HS-5 (cell line): ENCODE measurements around the gene EEF1E1.

Experiments
- DNase-seq: peaks from one replicate; pipeline ENCODE4 v3.0.0-alpha.2; 2012; ENCODE audit warnings: low read depth

The EEF1E1 gene

DNA sequence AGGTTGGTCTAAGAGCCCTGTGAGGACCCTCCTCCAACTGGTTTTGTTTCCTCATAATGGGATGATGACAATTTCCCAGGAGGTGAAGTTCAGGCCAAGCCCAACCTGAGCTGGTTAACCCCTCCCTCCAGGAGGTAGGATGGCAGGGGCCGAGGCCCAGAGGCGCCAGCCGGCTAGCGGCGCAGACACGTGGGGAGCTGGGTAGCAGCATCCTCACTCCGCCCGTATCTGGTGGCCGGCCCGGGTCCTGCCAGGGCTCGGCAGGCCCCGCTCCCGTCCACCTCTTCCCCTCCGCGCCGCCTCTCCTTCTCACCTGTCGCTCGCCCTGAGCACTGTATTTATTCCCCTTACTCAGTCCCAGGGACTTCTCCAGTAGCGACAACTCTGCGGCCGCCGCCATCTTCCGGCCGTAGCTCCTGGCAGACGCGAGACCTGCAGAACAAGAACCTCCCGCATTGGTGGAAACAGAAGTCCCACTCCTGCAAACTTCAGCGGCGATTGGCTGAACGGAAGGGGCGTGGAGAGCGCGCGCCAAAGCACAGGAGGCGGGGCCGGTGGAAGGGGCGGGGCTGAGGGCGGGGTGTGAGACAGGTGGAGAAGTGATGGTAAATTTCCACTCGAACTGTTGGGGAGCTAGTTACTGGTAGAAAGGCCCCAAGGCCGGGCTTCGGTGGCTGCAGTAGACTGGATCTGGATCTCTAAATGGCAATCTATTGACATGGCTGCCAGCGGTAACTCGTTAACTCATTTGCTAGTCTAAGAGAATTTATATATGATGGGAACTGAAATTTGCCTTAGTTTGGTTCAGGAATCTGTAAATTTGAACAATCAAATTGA is at the start of gene EEF1E1:
TSS of gene EEF1E1 (minus strand) at position 427 of the 837 bp plus-strand sequence. CDS start at position 400, 27 bp downstream.
- peak; percentile 80 for DNase-seq

DNA sequence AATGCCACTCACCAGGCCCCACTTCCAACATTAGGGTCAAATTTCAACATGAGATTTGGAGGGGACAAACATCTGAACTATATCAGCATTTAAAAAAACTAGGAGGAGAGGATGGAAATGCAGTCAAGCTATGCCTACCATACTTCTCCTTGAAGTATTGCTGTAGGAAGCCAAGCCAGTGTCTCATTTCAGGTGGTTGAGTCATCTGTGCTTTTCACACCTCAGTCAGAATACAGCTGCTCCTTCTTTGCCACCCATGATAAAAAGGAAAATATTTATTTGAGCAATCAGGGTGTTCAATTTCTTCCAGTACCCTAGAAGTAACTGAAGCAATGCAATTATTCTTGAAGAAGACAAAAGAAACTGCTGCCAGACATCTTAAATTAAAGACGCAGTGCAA is 47.0 kb upstream of the EEF1E1 start:
- no peak for DNase-seq

DNA sequence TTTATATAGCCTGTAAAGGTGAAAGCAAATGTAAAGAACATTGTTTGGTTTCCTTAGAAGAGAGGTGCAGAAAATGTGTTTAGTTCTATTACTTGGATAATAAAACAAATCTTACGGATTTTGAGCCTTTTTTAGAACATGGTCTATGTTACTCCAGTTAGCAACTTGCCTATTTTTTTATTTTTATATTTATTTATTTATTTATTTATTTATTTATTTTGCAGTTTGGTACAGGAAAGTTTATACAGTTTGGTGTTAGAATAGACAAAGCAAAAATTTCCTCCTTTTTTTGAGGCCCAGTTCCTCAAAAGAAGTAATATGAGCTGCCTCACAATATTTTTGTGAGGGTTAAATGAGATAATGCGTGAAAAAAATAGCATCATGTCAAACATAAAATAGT is 41.6 kb upstream of the EEF1E1 start:
- DNase-seq, result no peak

DNA sequence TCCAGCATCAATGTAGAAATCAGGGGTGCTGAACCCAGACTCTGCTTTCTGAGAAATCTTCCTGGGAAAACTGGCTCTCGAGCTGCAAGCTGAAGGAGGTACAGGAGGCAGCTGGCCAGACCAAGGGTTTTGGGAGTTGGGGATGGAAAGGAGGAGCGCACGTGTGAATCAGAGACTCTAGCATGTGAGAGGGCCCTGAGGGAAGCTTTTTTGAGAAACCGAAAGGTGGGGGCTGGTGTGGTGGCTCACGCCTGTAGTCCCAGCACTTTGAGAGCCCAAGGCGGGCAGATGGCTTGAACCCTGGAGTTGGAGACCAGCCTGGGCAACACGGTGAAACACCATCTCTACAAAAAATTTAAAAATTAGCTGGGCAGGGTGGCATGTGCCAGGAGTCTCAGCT is 37.1 kb upstream of the EEF1E1 start:
- no peak for DNase-seq

DNA sequence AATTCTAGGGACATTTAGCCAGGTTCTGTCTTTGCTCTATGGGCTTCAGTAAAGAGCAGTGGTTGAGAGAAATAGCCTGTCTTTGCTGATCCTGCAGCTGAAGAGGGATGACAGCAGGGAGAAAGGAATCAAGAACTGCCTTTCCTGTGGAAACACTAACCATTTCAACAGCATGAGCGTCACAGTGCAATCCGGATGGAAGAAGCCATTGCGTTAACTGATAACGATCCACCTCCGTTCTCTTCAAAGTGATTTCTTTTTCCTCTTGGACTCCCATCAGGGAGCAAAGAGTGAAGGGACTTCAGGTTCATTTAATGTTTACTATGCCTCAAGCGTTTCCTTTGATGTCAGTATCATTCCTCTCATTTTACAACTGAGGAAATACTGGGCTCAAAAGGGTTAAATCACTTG is 35.2 kb upstream of the EEF1E1 start:
- no peak for DNase-seq

DNA sequence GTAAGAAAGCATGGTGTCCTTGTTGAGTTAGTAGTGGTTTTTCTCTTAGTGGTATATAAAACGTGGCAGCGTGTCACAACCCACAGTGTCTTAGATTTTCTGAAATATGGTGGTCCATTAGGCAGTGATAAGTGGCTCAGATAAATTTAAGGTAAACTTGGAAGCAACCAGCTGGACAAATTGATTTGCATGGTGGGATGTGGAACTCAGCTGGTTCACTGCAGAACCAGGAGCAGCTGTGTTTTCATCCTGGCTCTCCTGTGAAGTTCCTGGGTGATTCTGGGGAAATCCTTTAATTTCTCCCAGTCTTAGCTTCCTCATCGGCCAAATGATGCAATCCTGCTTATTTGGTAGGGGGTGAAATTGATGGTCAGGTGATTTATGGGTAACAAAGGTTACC is 32.9 kb upstream of the EEF1E1 start:
- DNase-seq, result no peak

DNA sequence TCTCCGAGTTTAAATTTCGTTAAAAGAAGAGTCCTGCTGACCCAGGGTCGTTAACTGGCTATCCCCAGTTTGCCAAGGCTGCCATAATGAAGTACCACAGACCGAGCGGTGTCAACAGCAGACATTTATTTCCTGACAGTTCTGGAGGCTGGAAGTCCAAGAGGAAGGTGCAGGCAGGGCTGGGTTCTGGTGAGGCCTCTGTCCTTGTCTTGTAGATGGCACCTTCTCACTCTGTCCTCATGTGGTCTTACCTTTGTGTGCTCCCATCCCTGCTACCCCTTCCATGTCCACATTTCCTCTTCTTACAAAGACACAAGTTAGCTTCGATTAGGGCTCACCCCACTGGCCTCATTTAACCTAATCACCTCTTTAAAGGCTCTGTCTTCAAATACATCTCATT is 29.8 kb upstream of the EEF1E1 start:
- no peak for DNase-seq

DNA sequence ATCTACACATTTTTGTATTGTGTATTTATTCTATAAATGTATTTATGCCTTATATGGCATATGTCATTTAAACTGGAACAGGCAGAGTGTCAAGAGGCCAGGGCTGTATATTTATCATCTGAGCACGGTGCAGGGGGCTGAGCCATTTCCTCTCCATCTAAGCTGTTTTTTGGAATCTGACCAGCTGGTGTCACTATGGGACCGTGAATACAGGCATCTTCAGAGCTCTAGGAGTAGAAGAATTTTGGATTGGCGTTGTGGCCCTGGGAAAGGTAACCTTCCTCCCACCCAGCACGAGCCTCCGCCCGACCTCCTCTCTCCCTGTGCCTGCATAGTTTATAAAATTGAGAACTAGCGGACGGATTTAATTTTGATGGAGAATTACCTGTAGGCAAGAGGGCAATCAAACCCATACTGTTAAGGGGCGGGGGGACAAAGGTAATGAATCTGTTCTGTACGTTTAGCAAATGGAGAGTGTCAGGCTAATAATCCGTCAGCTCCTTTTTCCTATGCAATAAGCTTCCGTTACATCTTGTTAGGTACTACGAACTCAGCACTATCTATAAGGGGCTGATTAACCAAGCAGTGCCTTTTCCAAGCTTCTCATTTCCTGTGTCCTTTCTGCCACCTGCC is 29.0 kb upstream of the EEF1E1 start:
- DNase-seq, result peak; percentile 42

DNA sequence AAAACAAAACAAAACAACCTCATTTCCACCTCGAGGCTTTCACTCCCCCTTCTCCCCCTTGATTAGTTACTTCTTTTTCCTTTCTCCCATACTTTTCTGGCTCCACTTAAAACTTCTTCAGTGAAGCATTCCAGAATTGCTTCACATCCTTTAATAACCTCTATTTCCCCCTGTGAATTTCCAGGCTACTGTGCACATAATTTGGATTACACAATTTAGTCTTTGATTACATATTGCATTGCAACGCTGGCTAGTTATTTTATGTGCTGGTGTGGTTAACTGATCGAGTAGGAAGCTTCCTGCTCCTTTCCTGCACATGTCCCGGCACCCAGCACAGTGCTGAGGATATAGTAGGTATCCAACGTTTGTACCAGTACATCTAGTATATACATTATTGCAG is 28.1 kb upstream of the EEF1E1 start:
- DNase-seq, result peak; percentile 13

DNA sequence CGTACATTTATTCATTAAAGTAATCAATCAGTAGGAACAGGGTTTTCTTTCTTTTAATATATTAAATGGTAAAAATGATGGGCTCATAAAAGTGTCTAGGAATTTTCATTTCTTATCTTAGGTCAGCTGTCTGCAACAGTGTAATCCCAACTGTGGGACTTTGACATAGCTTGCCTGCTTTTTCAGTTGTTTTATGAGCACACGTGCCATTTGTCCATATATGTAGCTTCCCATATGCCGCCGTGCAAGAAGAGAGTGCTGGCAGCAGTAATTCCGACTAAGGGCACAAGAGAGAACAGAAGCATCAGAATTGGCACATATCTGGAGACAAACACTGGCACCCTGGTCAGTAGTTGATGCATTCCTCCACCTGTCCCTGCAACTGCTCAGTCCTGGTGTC is 20.9 kb upstream of the EEF1E1 start:
- DNase-seq, result no peak

DNA sequence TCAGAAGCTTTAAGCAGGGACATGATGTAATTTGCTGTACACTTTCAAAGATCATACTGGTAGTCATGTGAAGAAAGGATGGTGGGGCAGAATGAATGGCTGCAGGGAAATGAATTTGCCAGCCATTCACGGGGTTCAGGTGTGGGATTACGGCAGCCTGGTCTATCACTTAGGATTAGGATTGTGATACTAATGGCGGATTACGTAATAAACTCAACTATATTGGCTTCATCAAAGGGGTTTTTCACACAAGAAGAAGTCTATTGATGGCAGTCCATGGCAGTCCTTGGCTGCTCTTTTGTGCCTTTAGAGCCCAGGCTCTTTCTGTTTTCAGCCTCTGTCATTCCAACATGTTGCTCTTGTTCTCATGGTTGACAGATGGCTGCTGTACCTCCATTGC is 12.6 kb upstream of the EEF1E1 start:
- no peak for DNase-seq

DNA sequence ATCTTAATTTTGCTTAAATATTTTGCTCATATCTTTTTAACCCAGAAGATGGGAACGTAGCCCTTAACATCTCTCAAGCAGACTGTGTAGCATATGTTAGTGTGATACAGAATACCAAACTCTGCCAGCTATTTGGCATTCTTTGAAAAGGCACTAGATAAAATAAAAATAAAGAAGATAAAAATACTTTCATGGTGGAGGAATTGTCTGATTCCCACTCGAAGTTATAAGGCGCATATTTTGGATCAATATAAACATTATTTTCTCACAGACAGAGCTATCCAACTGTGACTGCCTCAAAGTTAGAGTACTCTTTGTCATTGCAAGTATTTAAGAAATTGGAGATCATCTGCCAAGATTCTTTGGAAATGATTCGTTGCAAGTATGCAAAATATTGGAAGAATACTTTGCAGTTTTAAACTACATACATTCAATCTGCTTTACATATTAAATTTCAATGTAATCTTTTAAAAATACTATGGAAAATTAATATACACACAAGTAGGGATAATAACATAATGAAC is 10.8 kb upstream of the EEF1E1 start:
- DNase-seq, result no peak

DNA sequence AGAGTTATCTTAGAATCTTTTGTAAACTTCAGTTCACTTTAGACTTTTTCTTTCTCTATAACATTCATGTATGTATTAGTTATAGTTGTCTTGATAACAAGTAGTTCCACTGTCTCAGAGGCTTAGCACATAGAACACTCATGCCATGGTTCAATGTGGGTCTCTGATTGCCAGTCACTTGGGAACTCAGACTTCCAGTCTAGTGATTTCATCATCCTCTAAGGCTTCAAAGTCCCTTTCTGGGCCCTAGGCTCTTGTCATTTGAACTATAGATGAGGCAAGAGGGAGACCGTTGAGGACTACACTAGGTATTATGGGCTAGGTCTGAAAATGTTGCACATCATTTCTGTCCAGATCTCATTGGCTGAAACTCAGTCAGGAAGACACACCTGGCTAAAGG is 8.4 kb upstream of the EEF1E1 start:
- no peak for DNase-seq

DNA sequence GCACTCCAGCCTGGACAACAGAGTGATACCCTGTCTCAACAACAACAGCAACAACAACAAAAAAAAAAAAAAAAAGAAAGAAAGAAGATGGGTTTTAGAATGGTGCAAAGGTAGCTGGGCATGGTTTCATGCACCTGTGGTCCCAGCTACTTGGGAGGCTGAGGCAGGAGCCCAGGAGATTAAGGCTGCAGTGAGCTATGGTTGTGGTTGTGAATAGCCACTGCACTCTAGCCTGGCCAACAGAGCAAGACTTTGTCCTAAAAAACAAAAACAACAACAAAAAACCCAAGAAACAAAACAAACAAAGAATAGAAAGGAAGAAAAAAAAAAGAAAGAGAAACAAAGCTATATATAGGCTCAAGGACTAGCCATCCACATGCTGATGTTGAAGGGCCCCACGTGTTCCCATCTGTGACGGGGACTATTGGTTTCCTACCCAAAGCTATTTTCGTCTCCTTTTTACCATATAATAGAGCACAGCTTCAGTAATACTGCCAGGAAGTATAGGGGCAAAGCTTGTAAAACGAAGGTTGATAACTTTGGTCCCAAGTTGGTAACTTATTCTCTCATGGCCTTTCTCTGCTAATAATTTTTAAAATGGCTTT is 7.9 kb upstream of the EEF1E1 start:
- no peak for DNase-seq

DNA sequence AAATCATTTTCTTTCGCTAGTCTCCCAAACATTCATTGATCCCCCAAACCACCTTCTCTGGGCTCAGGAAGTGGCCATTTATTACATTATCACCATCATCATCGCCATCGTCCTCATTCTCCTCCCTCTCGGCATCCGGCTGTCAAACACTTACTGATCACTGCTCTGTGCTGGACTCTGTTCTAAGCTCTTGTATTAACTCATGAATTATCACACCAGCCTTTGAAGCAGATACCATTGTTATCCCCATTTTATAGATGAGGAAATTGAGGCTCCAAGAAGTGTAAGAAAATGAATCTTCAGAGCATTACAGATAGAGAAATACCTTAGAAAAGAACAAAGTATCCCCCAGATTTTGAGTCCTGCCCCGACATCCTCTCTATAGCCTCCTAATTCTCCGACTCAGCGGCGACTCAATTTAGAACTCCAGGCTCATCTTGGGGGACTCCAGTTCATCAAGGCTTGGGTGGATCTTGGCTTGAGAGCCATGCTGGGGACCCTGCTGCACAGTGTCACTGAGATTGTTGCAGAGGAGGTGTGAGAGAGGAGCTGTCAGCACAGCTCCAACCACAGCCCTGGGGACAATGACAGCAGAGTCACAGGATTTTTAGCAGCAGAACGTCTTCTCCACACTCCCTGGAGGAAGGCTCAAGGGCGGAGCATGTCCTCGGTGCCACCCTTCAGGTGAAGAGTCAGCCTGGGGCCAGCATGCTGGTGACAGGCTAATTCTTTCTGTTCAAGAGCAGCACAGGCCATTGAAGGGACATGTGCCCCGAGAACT is 6.6 kb upstream of the EEF1E1 start:
- DNase-seq, result no peak

DNA sequence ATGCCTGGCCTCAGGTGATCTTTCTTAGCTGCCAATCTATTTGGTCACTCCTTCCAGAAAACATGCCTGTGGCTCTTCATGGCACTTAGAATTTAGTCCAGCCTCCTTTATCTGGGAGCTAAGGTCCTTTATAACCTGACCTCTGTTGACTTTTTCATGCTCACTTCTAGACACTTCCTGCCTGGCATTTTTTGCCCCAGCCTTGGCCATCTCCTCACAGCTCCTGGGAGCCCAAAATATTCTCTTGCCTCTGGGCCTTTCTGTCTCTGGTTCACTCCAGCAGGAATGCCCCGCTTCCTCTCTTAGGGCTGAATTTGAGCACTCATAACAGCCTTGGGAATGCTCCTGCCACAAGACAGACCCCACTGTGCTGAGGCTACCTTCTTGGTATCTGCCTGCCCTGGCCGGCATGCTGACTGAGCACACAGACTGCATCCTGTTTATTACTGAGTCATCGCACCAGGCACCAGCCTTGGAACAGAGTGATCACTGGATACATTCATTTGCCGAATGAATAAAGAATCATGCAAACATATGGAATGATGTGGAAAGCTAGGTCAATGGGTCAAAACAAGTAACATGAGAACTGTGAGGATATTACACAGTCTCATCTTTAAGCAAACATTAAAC is 5.8 kb upstream of the EEF1E1 start:
- peak; percentile 92 for DNase-seq

DNA sequence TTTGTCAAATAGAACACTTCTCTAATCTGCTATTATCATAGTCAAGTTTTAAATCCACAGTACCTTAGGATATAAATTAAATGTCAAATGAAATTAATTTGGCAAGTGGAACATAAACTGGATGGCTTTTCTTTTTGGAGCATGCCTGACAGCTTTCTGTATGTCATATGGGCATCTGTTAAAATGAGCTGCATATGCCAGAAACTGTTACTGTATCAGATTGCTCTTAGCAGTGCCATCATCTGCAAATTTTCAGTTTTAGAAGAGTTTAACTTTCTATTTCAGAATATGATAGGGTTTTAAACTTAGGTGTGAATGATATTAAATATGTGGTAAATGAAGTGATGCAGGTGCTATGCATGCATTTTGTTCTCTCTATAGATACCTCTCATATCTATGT is 3.4 kb upstream of the EEF1E1 start:
- no peak for DNase-seq

DNA sequence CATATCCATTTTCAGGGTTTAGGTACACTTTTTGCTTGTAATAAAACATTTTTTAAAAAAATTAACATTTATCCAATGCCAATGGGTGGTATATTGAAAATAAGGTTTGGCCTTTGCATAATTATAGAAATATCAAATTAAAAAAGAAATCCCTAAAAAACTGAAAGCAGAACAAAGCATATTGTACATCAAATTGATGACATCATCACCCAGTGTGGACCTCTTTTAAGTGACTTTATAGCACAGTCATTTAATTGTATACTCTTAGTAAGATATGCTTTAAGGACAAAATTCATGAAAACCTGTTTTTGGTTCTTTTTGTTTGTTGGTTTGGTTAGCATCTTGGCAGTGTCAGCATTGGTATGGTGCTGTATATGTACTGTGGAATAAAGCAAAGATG is 1.4 kb upstream of the EEF1E1 start:
- no peak for DNase-seq

DNA sequence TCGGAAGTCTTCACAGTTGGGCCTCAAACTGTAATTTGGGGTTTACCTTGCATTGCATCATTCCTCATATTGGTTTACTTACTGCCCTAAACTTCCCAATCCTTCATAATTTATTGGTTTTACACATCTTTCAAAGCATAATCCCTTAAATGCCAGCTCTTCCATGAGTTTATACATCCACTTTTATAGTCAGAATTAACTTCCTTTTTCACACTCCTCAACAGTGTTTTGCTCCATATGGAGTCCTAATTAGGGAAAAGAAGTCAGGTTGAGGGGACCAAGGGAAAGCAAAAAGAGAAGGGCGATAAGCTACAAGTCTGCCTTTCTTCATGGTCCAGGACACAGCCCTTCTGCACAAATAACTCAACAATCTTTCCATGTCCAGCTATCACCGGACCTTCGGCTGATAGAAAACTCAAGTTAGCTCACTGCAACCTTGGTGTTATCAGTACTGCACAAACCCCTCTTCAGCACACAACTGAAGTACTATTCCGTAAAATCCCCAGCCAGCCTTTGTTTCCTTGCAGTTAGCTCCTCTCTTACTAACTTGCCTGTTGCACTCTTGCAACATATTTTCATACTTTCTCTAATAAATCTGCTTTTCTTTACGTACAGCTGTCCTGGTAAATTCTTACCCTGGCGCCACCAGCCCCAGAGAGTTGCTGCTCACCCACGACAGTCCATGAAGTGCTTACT is 2.0 kb downstream of the EEF1E1 start:
- DNase-seq, result no peak

DNA sequence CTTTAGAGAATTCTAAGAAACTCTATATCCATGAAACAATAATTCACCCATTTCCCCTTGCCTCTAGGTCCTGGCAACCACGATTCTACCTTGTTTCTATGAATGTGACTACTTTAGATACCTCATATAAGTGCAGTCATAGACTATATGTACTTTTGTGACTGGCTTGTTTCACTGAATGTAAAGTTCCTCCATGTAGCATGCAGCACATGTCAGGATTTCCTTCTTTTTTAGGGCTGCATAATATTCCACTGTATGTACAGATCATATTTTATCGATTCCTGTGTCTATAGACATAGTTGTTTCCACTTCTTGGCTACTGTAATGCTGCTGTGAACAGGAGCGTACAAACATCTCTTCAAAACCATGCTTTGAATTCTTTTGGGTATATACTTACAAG is 11.7 kb downstream of the EEF1E1 start:
- no peak for DNase-seq

DNA sequence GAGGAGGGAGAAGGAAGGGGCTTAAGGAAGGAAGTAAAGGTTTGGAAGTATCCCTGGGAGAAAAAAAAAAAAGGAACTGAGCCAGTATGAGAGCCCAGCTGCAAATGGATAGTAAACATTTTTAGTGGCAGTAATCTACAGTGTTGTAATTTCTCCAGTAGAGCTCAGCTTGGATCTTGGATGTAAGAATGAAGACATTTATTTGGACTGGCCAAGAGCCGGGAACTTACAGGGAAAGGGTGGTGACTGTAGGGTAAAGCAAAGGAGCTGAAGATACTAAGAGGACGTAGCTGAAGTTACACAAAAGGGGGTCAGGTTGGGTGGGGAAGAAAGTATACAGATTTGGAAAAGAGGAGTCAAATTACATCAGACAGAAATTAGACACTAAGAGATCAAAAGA is 13.5 kb downstream of the EEF1E1 start:
- no peak for DNase-seq
